OCI-M2 (cell line): ENCODE measurements around the gene AGBL4.

Source experiments
- DNase-seq: peaks from one replicate; lab custom pipeline; 2025; ENCODE audit not compliant: unreplicated experiment; lab: John Stamatoyannopoulos, UW

The AGBL4 gene

GRCh38 chr1:49199564-49199963, 824.2 kb downstream of the AGBL4 start:
- no peak for DNase-seq

GRCh38 chr1:49197081-49197480, 826.7 kb downstream of the AGBL4 start:
- DNase-seq: no peak

- DNase-seq: no peak
Observed at GRCh38 chr1:49190138-49190537, 833.6 kb downstream of the AGBL4 start.

GRCh38 chr1:49187056-49187455, 836.7 kb downstream of the AGBL4 start:
- no peak for DNase-seq

GRCh38 chr1:49185450-49185980, 838.2 kb downstream of the AGBL4 start:
- DNase-seq: no peak

GRCh38 chr1:49183489-49183888, 840.3 kb downstream of the AGBL4 start:
- DNase-seq: no peak

- DNase-seq: no peak
Observed at GRCh38 chr1:49181033-49181432, 842.7 kb downstream of the AGBL4 start.

GRCh38 chr1:49171941-49172593, 851.7 kb downstream of the AGBL4 start:
- no peak for DNase-seq

- no peak for DNase-seq
Observed at GRCh38 chr1:49166031-49166430, 857.7 kb downstream of the AGBL4 start.

- no peak for DNase-seq
Observed at GRCh38 chr1:49163031-49163430, 860.7 kb downstream of the AGBL4 start.

- DNase-seq: no peak
Observed at GRCh38 chr1:49160677-49161076, 863.1 kb downstream of the AGBL4 start.

GRCh38 chr1:49136738-49137251, 887.0 kb downstream of the AGBL4 start:
- DNase-seq: no peak

- DNase-seq: no peak
Observed at GRCh38 chr1:49125746-49126145, 898.0 kb downstream of the AGBL4 start.

GRCh38 chr1:49111931-49112330, 911.8 kb downstream of the AGBL4 start:
- DNase-seq: no peak

GRCh38 chr1:49106445-49106844, 917.3 kb downstream of the AGBL4 start:
- no peak for DNase-seq

GRCh38 chr1:49104575-49104974, 919.2 kb downstream of the AGBL4 start:
- no peak for DNase-seq

- DNase-seq: no peak
Observed at GRCh38 chr1:49102752-49103151, 921.0 kb downstream of the AGBL4 start.

GRCh38 chr1:49098866-49099265, 924.9 kb downstream of the AGBL4 start:
- DNase-seq: no peak

- DNase-seq: no peak
Observed at GRCh38 chr1:49086327-49086726, 937.4 kb downstream of the AGBL4 start.

GRCh38 chr1:49085079-49085478, 938.7 kb downstream of the AGBL4 start:
- DNase-seq: no peak

- no peak for DNase-seq
Observed at GRCh38 chr1:49060766-49061165, 963.0 kb downstream of the AGBL4 start.

- DNase-seq: no peak
Observed at GRCh38 chr1:49059087-49059486, 964.7 kb downstream of the AGBL4 start.

- no peak for DNase-seq
Observed at GRCh38 chr1:49052102-49052501, 971.7 kb downstream of the AGBL4 start.
